Measurements from ENCODE around the gene ARIH2. TPM values are rescaled to one million over a fixed set of nuclear protein-coding genes. Genes with fewer than 3 reads are reported as not detected.

The ARIH2 gene
- total RNA-seq, 1 experiment from 2014 or later = 167 TPM

- H3K27me3 Mint-ChIP-seq (ENCODE audit: insufficient read depth, unreplicated experiment) = no peaks in the 10 kb centered on the region
- no peak for TF ChIP-seq CTCF (IDR thresholded peaks at IDR 0.05; ENCODE audit: unreplicated experiment)
- H3K9me3 Mint-ChIP-seq (ENCODE audit: unreplicated experiment) = no peaks in the 10 kb centered on the region
- H3K4me3 Mint-ChIP-seq (ENCODE audit: unreplicated experiment) = no peak overlapping the region
- POLR2A ChIA-PET = interaction anchor here (0.5 to 8.3 kb wide), 11 partner anchors 8 to 573 kb away, joined by 3 to 251 read pairs (median 3); partner anchors contain the start of genes CCDC51, DALRD3, NDUFAF3 and P4HTM
- BruUV-seq (replicated peaks) = no TSS peak
- CTCF ChIA-PET = interaction anchor here (1.2 to 1.4 kb wide), 2 partner anchors 21 to 25 kb away, joined by 3 to 4 read pairs; no protein-coding TSS in a partner anchor
- intact Hi-C loops (cut with micrococcal nuclease) = no loop called here
- no peak overlapping the region for H3K27ac Mint-ChIP-seq (ENCODE audit: low read depth, unreplicated experiment)
- DNase-seq (ENCODE audit: unreplicated experiment) = no peak
- peaks cover 10% of the 10 kb centered on the region for H3K4me1 Mint-ChIP-seq (ENCODE audit: insufficient read depth, unreplicated experiment)
- peaks cover 87% of the 10 kb centered on the region for H3K36me3 Mint-ChIP-seq (ENCODE audit: insufficient read depth, unreplicated experiment)
Measured at GRCh38 chr3:49012441-49013017, 93.9 kb downstream of the ARIH2 start.

- POLR2A ChIA-PET = interaction anchor here (0.5 to 3.5 kb wide), 7 partner anchors 9 to 573 kb away, joined by 3 to 15 read pairs (median 4); partner anchors contain the start of genes CCDC51, NDUFAF3, P4HTM and QRICH1
- Mint-ChIP-seq H3K4me3 (ENCODE audit: unreplicated experiment) (no peak overlapping the region), H3K4me1 (ENCODE audit: insufficient read depth, unreplicated experiment) (peaks cover 4% of the 10 kb centered on the region)
Measured at GRCh38 chr3:49013113-49013737, 94.6 kb downstream of the ARIH2 start.

GRCh38 chr3:49013738-49014660 is 95.4 kb downstream of the ARIH2 start:
- Mint-ChIP-seq H3K27me3 (ENCODE audit: insufficient read depth, unreplicated experiment) (no peaks in the 10 kb centered on the region), H3K36me3 (ENCODE audit: insufficient read depth, unreplicated experiment) (peaks cover 80% of the 10 kb centered on the region), H3K9me3 (ENCODE audit: unreplicated experiment) (no peaks in the 10 kb centered on the region), H3K4me3 (ENCODE audit: unreplicated experiment) (no peak overlapping the region), H3K27ac (ENCODE audit: low read depth, unreplicated experiment) (no peak overlapping the region), H3K4me1 (ENCODE audit: insufficient read depth, unreplicated experiment) (no peaks in the 10 kb centered on the region)
- intact Hi-C loops (cut with micrococcal nuclease) = loop anchor here (2.0 kb wide), 1 partner anchor 25 kb away; no protein-coding TSS in a partner anchor
- peak; percentile 61 for DNase-seq (ENCODE audit: unreplicated experiment)
- BruUV-seq (replicated peaks) = no TSS peak
- TF ChIP-seq CTCF (IDR thresholded peaks at IDR 0.05; ENCODE audit: unreplicated experiment) = peak; percentile 55
- CTCF ChIA-PET = interaction anchor here (0.6 to 2.3 kb wide), 8 partner anchors 10 to 436 kb away, joined by 3 to 16 read pairs (median 5); partner anchors contain the start of genes P4HTM and QRICH1
- POLR2A ChIA-PET = interaction anchor here (0.6 to 3.5 kb wide), 5 partner anchors 8 to 107 kb away, joined by 3 to 15 read pairs (median 4); partner anchors contain the start of genes NDUFAF3, P4HTM, QRICH1 and USP19

More at GRCh38 chr3:49013113-49013737, 94.6 kb downstream of the ARIH2 start:
- no peak for TF ChIP-seq CTCF (IDR thresholded peaks at IDR 0.05; ENCODE audit: unreplicated experiment)
- CTCF ChIA-PET = interaction anchor here (0.7 to 2.3 kb wide), 7 partner anchors 10 to 420 kb away, joined by 3 to 16 read pairs (median 5); partner anchors contain the start of genes P4HTM and QRICH1
- Mint-ChIP-seq H3K36me3 (ENCODE audit: insufficient read depth, unreplicated experiment) (peaks cover 87% of the 10 kb centered on the region), H3K27me3 (ENCODE audit: insufficient read depth, unreplicated experiment) (no peaks in the 10 kb centered on the region), H3K9me3 (ENCODE audit: unreplicated experiment) (no peaks in the 10 kb centered on the region), H3K27ac (ENCODE audit: low read depth, unreplicated experiment) (no peak overlapping the region)
- BruUV-seq (replicated peaks) = no TSS peak
- intact Hi-C loops (cut with micrococcal nuclease) = no loop called here
- no peak for DNase-seq (ENCODE audit: unreplicated experiment)
